GM12878 (cell line): Measurements from ENCODE around the gene SUFU. TPM values are rescaled to one million over a fixed set of nuclear protein-coding genes. Genes with fewer than 3 reads are reported as not detected.
A peak's percentile ranks its signal among the peaks of the same experiment; 100 is the strongest.

Experiments
- ATAC-seq: fragments of 200-7000 bp; cut with Tn5 transposase; 3 replicates; pipeline ENCODE4 v1.9.1; 2020; ENCODE audit warnings: mild to moderate bottlenecking, moderate library complexity
- BruUV-seq: library from RNA; stranded (reverse); fragments of 400-500 nt; replicated peaks from 2 replicates; lab custom pipeline; 2021; lab: Mats Ljungman, UMichigan
- CTCF ChIA-PET: fragments of 300-600 bp; sonication (Branson Sonifier 250); formaldehyde crosslinking; extraction: SDS; loops from one replicate; lab custom pipeline; 2021; ENCODE audit warnings: inconsistent platforms; lab: Yijun Ruan, JAX
- POLR2A ChIA-PET: fragments of 350-600 bp; formaldehyde crosslinking; extraction: SDS; loops from one replicate; lab custom pipeline; 2021; ENCODE audit warnings: inconsistent platforms; lab: Charles Lee
- RAD21 ChIA-PET: fragments of 300-600 bp; sonication (Branson Sonifier 250); formaldehyde crosslinking; loops from one replicate; lab custom pipeline; 2023; ENCODE audit warnings: antibody characterized with exemption; ENCODE audit not compliant: unreplicated experiment; lab: Charles Lee
- SMC1A ChIA-PET: fragments of 300-600 bp; sonication (Branson Sonifier 250); formaldehyde crosslinking; loops from one replicate; lab custom pipeline; 2023; ENCODE audit not compliant: unreplicated experiment, uncharacterized antibody; lab: Charles Lee
- DNase-seq: peaks from one replicate; pipeline ENCODE4 v3.0.0-alpha.2; 2011; ENCODE audit warnings: low read depth, low spot score
- FAIRE-seq: peaks from 3 replicates; lab custom pipeline; 2011; peaks lifted over from hg19 to GRCh38; lab: Jason Lieb, UNC
- H2AFZ ChIP-seq: 2 replicates; pipeline ENCODE4 v1.6.0; 2011; ENCODE audit warnings: low read depth, low read length, control low read depth; ENCODE audit not compliant: control insufficient read depth
- H3K27ac ChIP-seq: 2 replicates; pipeline ENCODE4 v1.5.1; 2011; ENCODE audit warnings: control low read depth; ENCODE audit not compliant: control insufficient read depth, insufficient read depth
- H3K27me3 ChIP-seq, 2 experiments: replicated peaks in 1 of 2; 2 replicates each; pipeline versions ENCODE4 v1.6.0 to v1.6.1; 2011; ENCODE audit warnings: low read length in 1 of 2; ENCODE audit not compliant: control insufficient read depth in 2 of 2, insufficient read depth in 2 of 2
- H3K36me3 ChIP-seq, 2 experiments: 2 replicates each; pipeline ENCODE4 v1.5.1; 2011; ENCODE audit warnings: low read length in 1 of 2; ENCODE audit not compliant: control insufficient read depth in 2 of 2, insufficient read depth in 2 of 2
- H3K4me1 ChIP-seq: 2 replicates; pipeline ENCODE4 v1.6.1; 2011; ENCODE audit warnings: mild to moderate bottlenecking, low read length, moderate library complexity, mixed read lengths; ENCODE audit not compliant: control insufficient read depth, insufficient read depth
- H3K4me2 ChIP-seq: 2 replicates; pipeline ENCODE4 v1.6.0; 2011; ENCODE audit warnings: control low read depth; ENCODE audit not compliant: control insufficient read depth, insufficient read depth
- H3K4me3 ChIP-seq: fragments of 200-600 bp; sonication (generic); 2 replicates; pipeline ENCODE4 v1.5.1; 2016
- H3K79me2 ChIP-seq: 2 replicates; pipeline ENCODE4 v1.6.0; 2011; ENCODE audit warnings: low read length; ENCODE audit not compliant: control insufficient read depth, insufficient read depth
- H3K9ac ChIP-seq: 2 replicates; pipeline ENCODE4 v1.8.0; 2011; ENCODE audit warnings: low read length, control low read depth, mixed read lengths; ENCODE audit not compliant: control insufficient read depth, insufficient read depth
- H3K9me3 ChIP-seq: replicated peaks from 3 replicates; pipeline ENCODE4 v1.5.1; 2011; ENCODE audit warnings: mild to moderate bottlenecking, low read length; ENCODE audit not compliant: control insufficient read depth, insufficient read depth
- H4K20me1 ChIP-seq: 2 replicates; pipeline ENCODE4 v1.6.0; 2011; ENCODE audit not compliant: control insufficient read depth, insufficient read depth
- BMI1 ChIP-seq: fragments of 450-650 bp; IDR thresholded peaks from 2 replicates; pipeline ENCODE4 v1.6.1; 2016; ENCODE audit warnings: mild to moderate bottlenecking, moderate library complexity, borderline replicate concordance
- EED ChIP-seq: sonication (generic); IDR thresholded peaks from 2 replicates; pipeline ENCODE4 v1.6.1; 2016; ENCODE audit warnings: antibody characterized with exemption, low read depth
- IKZF2 ChIP-seq, 2 experiments: fragments of 450-650 bp; IDR thresholded peaks; 2 replicates each; pipeline ENCODE4 v1.6.1; 2017; ENCODE audit warnings: mild to moderate bottlenecking in 2 of 2, moderate library complexity in 2 of 2
- MYB ChIP-seq: fragments of 150-350 bp; IDR thresholded peaks from 2 replicates; pipeline ENCODE4 v1.6.1; 2014; ENCODE audit warnings: mild to moderate bottlenecking, low read depth, low read length, borderline replicate concordance
- NFXL1 ChIP-seq: fragments of 450-650 bp; IDR thresholded peaks from 2 replicates; pipeline ENCODE4 v1.6.1; 2017; ENCODE audit warnings: antibody characterized with exemption, mild to moderate bottlenecking, borderline replicate concordance
- RB1 ChIP-seq: fragments of 450-650 bp; formaldehyde crosslinking; IDR thresholded peaks from 2 replicates; pipeline ENCODE4 v1.6.1; 2017; ENCODE audit warnings: mild to moderate bottlenecking, borderline replicate concordance
- SMAD5 ChIP-seq: IDR thresholded peaks from 2 replicates; pipeline ENCODE4 v1.6.1; 2016; ENCODE audit warnings: antibody characterized with exemption, low read depth
- SRF ChIP-seq, 2 experiments: IDR thresholded peaks; 2 replicates each; pipeline ENCODE4 v1.6.1; 2011; ENCODE audit warnings: low read depth in 2 of 2, low read length in 2 of 2, mild to moderate bottlenecking in 1 of 2, moderate library complexity in 1 of 2
- TCF12 ChIP-seq: IDR thresholded peaks from 2 replicates; pipeline ENCODE4 v1.6.1; 2011; ENCODE audit warnings: low read depth, mild to moderate bottlenecking, low read length
- YBX1 ChIP-seq: fragments of 450-650 bp; IDR thresholded peaks from 2 replicates; pipeline ENCODE4 v1.6.1; 2016; ENCODE audit warnings: antibody characterized with exemption
- WGBS: methylation state at CpG from one replicate; pipeline ENCODE4 v1.1.6; 2016; ENCODE audit warnings: low lambda C conversion rate; ENCODE audit not compliant: insufficient replicate concordance, insufficient coverage; ENCODE audit errors: missing lambda C conversion rate; 5-methylcytosine and 5-hydroxymethylcytosine counted together
- in situ Hi-C: fragments of 300-500 bp; cut with MboI; formaldehyde crosslinking; loops from 9 replicates; pipeline ENCODE4 v1.14.3; 2018; ENCODE audit warnings: mixed read lengths
- intact Hi-C: fragments of 100-400 bp; cut with micrococcal nuclease; formaldehyde crosslinking; loops from one replicate; pipeline ENCODE4 v1.14.2; 2022; ENCODE audit not compliant: unreplicated experiment
- polyA plus RNA-seq, 11 experiments: library from polyadenylated mRNA; depleted of rRNA in 4 of 11; unstranded in 6 of 11; stranded (reverse) in 5 of 11; fragments of >200 nt; fragmentation: Nextera tagmentation in 4 of 11; fragmentation: Illumina TruSeq in 1 of 11; extraction: Ambion mirVana in 4 of 11; extraction: Trizol in 1 of 11; gene quantifications; 1 replicate in 1 of 11; 2 replicates in 10 of 11; pipeline versions ENCODE4 v1.2.1 to v1.2.3, GENCODE V29; 2011 to 2016; ENCODE audit warnings: inconsistent platforms in 2 of 11, missing spikeins in 2 of 11, low read depth in 1 of 11
- total RNA-seq, 4 experiments: library from RNA; depleted of rRNA in 3 of 4; stranded (reverse); fragments of >200 nt in 3 of 4; fragmentation: Illumina TruSeq in 1 of 4; extraction: Trizol in 1 of 4; gene quantifications; 2 replicates each; pipeline versions ENCODE4 v1.2.1 to v1.2.3, GENCODE V29; 2013 to 2021
- TF ChIP-seq, protein P1 (sequence below): fragments of 450-650 bp; IDR thresholded peaks from 2 replicates; pipeline ENCODE4 v1.6.1; 2017; ENCODE audit warnings: mild to moderate bottlenecking, moderate library complexity

Gene SUFU
- total and polyA plus RNA-seq, 10 of the 15 experiments (the other 5 are each of a cell fraction or from before 2014, with no cell fraction given), result 0.68 to 7.7 (median 2.4) TPM

DNA sequence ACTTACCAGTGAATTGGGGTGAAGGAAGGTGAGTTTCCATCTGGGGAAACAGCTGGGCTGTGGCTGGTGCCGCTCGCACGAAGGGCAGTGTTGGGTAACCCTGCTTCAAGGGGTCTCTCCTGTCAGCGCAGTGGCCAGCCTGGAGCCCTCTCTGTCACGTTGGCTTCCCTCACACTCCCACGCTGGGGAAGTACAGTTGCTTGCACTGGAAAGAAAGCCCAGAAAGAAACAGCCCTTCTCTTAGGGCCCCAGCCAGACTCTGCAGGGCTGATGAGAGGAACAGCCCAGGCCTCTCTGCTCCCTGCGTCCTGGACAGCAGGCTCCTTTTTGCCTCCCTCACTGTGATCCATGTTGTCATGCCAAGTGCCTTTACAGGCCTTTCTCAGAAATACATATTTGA is 100.2 kb downstream of the SUFU start (continued):
- TF ChIP-seq MYB (no peak), TCF12 (no peak), YBX1 (no peak), EED (no peak), NFXL1 (no peak), RB1 (no peak)
- TF ChIP-seq, protein P1, sequence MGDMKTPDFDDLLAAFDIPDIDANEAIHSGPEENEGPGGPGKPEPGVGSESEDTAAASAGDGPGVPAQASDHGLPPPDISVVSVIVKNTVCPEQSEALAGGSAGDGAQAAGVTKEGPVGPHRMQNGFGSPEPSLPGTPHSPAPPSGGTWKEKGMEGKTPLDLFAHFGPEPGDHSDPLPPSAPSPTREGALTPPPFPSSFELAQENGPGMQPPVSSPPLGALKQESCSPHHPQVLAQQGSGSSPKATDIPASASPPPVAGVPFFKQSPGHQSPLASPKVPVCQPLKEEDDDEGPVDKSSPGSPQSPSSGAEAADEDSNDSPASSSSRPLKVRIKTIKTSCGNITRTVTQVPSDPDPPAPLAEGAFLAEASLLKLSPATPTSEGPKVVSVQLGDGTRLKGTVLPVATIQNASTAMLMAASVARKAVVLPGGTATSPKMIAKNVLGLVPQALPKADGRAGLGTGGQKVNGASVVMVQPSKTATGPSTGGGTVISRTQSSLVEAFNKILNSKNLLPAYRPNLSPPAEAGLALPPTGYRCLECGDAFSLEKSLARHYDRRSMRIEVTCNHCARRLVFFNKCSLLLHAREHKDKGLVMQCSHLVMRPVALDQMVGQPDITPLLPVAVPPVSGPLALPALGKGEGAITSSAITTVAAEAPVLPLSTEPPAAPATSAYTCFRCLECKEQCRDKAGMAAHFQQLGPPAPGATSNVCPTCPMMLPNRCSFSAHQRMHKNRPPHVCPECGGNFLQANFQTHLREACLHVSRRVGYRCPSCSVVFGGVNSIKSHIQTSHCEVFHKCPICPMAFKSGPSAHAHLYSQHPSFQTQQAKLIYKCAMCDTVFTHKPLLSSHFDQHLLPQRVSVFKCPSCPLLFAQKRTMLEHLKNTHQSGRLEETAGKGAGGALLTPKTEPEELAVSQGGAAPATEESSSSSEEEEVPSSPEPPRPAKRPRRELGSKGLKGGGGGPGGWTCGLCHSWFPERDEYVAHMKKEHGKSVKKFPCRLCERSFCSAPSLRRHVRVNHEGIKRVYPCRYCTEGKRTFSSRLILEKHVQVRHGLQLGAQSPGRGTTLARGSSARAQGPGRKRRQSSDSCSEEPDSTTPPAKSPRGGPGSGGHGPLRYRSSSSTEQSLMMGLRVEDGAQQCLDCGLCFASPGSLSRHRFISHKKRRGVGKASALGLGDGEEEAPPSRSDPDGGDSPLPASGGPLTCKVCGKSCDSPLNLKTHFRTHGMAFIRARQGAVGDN, result no peak

DNA sequence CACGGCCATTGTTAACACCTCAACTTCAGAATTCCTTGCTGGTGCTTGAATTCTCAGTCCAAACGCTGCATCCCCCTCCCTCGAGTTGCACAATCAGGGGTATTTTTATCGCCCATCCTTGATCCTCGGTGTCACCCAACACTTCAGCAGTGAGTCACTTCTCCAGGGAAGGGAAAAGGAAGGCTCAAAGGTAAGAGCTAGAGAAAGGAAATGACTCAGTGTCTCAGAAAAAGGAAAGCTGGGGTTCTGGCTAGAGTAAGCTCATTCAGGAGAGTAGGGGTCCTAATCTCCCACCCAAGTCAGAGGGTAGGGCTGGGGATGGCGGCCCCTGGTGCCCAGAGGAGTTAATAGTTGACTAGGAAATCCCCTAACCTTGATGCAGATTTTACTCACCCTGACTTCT is 100.7 kb downstream of the SUFU start:
- no peak for FAIRE-seq
- intact Hi-C loops, result no loop called here
- H3K4me2 ChIP-seq, result no peak overlapping the region
- no peaks in the 10 kb centered on the region; a peak in 2 of 4 replicates for H3K36me3 ChIP-seq
- no peak overlapping the region for H3K9ac ChIP-seq
- 37% methylated on average over 6 of the region's 6 CpGs for WGBS
- no TSS peak for BruUV-seq
- no peaks in the 10 kb centered on the region for H3K9me3 ChIP-seq
- peaks cover 6% of the 10 kb centered on the region for H3K4me1 ChIP-seq
- DNase-seq, result no peak
- no peak overlapping the region for H3K27ac ChIP-seq
- ChIA-PET POLR2A (interaction anchor here (0.5 to 2.0 kb wide), 5 partner anchors 11 to 466 kb away, joined by 4 to 13 read pairs (median 8); partner anchors contain the start of gene ARL3), CTCF (interaction anchor here (0.6 to 1.7 kb wide), 4 partner anchors 9 to 139 kb away, joined by 3 to 13 read pairs (median 4); partner anchors contain the start of genes SUFU and WBP1L), SMC1A (interaction anchor here (1.0 to 1.4 kb wide), 2 partner anchors 71 to 75 kb away, joined by 3 to 4 read pairs; no protein-coding TSS in a partner anchor), RAD21 (interaction anchor here (0.5 to 1.4 kb wide), 4 partner anchors 15 to 57 kb away, joined by 3 to 5 read pairs (median 4); no protein-coding TSS in a partner anchor)
- H3K79me2 ChIP-seq, result no peaks in the 10 kb centered on the region
- H2AFZ ChIP-seq, result no peak overlapping the region
- peak; percentile 62 for ATAC-seq
- H4K20me1 ChIP-seq, result no peaks in the 10 kb centered on the region
- H3K4me3 ChIP-seq, result no peak overlapping the region
- 0 out of 4 replicates have a peak, but pooled peaks have one; percentile 3 to 17 for TF ChIP-seq IKZF2 (IDR thresholded peaks at IDR 0.05)
- TF ChIP-seq SMAD5, result no peak
- TF ChIP-seq BMI1, result no peak
- TF ChIP-seq SRF (IDR thresholded peaks at IDR 0.05; ENCODE audit: low read depth in 2 of 2, low read length in 2 of 2), result no peak
- no peaks in the 10 kb centered on the region for H3K27me3 ChIP-seq
- in situ Hi-C loops, result no loop called here
